Measurements from ENCODE around the gene TBC1D22A. TPM values are rescaled to one million over a fixed set of nuclear protein-coding genes. Genes with fewer than 3 reads are reported as not detected.

The TBC1D22A gene
- total RNA-seq, 1 experiment from 2014 or later, result 20.9 TPM

- TF ChIP-seq CTCF (IDR thresholded peaks at IDR 0.05 in 2 of 3, conservative IDR thresholded peaks at IDR 0.05 in 1 of 3; ENCODE audit: borderline replicate concordance in 1 of 3, insufficient read depth in 1 of 3, low read depth in 2 of 3, low read length in 2 of 3) (no peak), SIN3A (IDR thresholded peaks at IDR 0.05; ENCODE audit: low read depth) (no peak)
These were observed 12.8 kb downstream of the TBC1D22A start (continued) for GRCh38 chr22:46774980-46775849.

- H3K36me3 ChIP-seq (ENCODE audit: control insufficient read depth in 1 of 2, insufficient read depth in 2 of 2, low read length in 2 of 2), result no peaks in the 10 kb centered on the region
- no peaks in the 10 kb centered on the region; the same call in 1 of the 2 replicates for H4K20me1 ChIP-seq (ENCODE audit: insufficient read depth)
- no peaks in the 10 kb centered on the region for H3K27me3 ChIP-seq (ENCODE audit: insufficient read depth, low read length)
- no peak overlapping the region for H3K4me2 ChIP-seq (ENCODE audit: low read length)
- no peak for ATAC-seq
- RAD21 ChIA-PET (ENCODE audit: low non-redundant PET in 1 of 2, low total read pairs in 2 of 2, uncharacterized antibody in 2 of 2, unreplicated experiment in 2 of 2), result interaction anchor here in 1 of 2 experiments (0.7 kb wide), 1 partner anchor 376 kb away, joined by 3 read pairs; no protein-coding TSS in a partner anchor
- no peak overlapping the region; the same call in 1 of the 2 replicates for H3K27ac ChIP-seq (ENCODE audit: low read depth, low read length)
- no peak overlapping the region for H2AFZ ChIP-seq (ENCODE audit: low read depth, low read length, poor library complexity, severe bottlenecking)
- intact Hi-C loops (cut with micrococcal nuclease), result no loop called here
- CTCF ChIA-PET, result interaction anchor here (2.6 kb wide), 1 partner anchor 27 kb away, joined by 12 read pairs; no protein-coding TSS in a partner anchor
- H3K4me1 ChIP-seq (ENCODE audit: control insufficient read depth in 1 of 2, insufficient read depth in 2 of 2, low read length in 2 of 2), result peaks cover 39 to 48% of the 10 kb centered on the region in 2 experiments
- no peaks in the 10 kb centered on the region for H3K9me2 ChIP-seq (ENCODE audit: insufficient read depth)
- peaks cover 64% of the 10 kb centered on the region for H3K79me2 ChIP-seq (ENCODE audit: insufficient read depth, low read length)
- H3K9ac ChIP-seq (ENCODE audit: low read length), result no peak overlapping the region
- POLR2A ChIA-PET, result interaction anchor here (3.3 kb wide), 1 partner anchor 13 kb away, joined by 33 read pairs; the partner anchor contains the start of gene TBC1D22A
- no peak for DNase-seq (ENCODE audit: low read depth, low spot score)
- no TSS peak for BruUV-seq (replicated peaks)
- H3K9me3 ChIP-seq (ENCODE audit: control insufficient read depth in 1 of 2, insufficient read depth in 1 of 2, low read depth in 1 of 2, low read length in 2 of 2), result no peaks in the 10 kb centered on the region
- H3K4me3 ChIP-seq (replicated peaks in 1 of 2; ENCODE audit: low read depth in 1 of 2, low read length in 2 of 2), result no peak overlapping the region
- TF ChIP-seq CEBPB (IDR thresholded peaks at IDR 0.05; ENCODE audit: low read depth) (no peak), CTCF (IDR thresholded peaks at IDR 0.05 in 2 of 3, conservative IDR thresholded peaks at IDR 0.05 in 1 of 3; ENCODE audit: borderline replicate concordance in 1 of 3, insufficient read depth in 1 of 3, low read depth in 2 of 3, low read length in 2 of 3) (no peak), SP1 (IDR thresholded peaks at IDR 0.05; ENCODE audit: low read depth) (no peak), YY1 (IDR thresholded peaks at IDR 0.05; ENCODE audit: extremely low read depth, insufficient replicate concordance, low read depth, low read length) (no peak), ZNF274 (IDR thresholded peaks at IDR 0.05; ENCODE audit: low read depth, low read length) (no peak), CBX3 (IDR thresholded peaks at IDR 0.05; ENCODE audit: low read depth) (no peak), RAD21 (IDR thresholded peaks at IDR 0.05; ENCODE audit: low read depth) (no peak), ZBTB33 (IDR thresholded peaks at IDR 0.05; ENCODE audit: extremely low read depth, insufficient replicate concordance, low read length) (no peak), ELF1 (IDR thresholded peaks at IDR 0.05; ENCODE audit: borderline replicate concordance, low read depth) (no peak), FOSL1 (IDR thresholded peaks at IDR 0.05; ENCODE audit: low read depth) (no peak)
These were observed 13.7 kb downstream of the TBC1D22A start for GRCh38 chr22:46775850-46776826.
